Endothelial cell of umbilical vein (primary cell): ENCODE measurements around the gene STX8. TPM values are rescaled to one million over a fixed set of nuclear protein-coding genes. Genes with fewer than 3 reads are reported as not detected.
A peak's percentile ranks its signal among the peaks of the same experiment; 100 is the strongest.

Source experiments
- BruUV-seq: library from RNA; stranded (reverse); fragments of 400-500 nt; replicated peaks from 2 replicates; lab custom pipeline; 2021; lab: Mats Ljungman, UMichigan
- CTCF ChIA-PET: fragments of 300-600, 350-600 bp; sonication (Branson Sonifier 250); formaldehyde crosslinking; loops from one replicate; lab custom pipeline; 2021; ENCODE audit warnings: antibody characterized with exemption, inconsistent platforms; lab: Charles Lee
- POLR2A ChIA-PET: fragments of 300-600, 350-600 bp; sonication (Branson Sonifier 250); formaldehyde crosslinking; loops from one replicate; lab custom pipeline; 2021; ENCODE audit warnings: antibody characterized with exemption, inconsistent platforms; lab: Charles Lee
- DNase-seq: peaks from one replicate; pipeline ENCODE4 v3.0.0-alpha.2; 2011; ENCODE audit warnings: low read depth, low spot score
- FAIRE-seq: peaks from 2 replicates; lab custom pipeline; 2011; peaks lifted over from hg19 to GRCh38; lab: Jason Lieb, UNC
- H2AFZ ChIP-seq: 2 replicates; pipeline ENCODE4 v1.6.0; 2012; ENCODE audit warnings: low read depth, low read length, control low read depth, inconsistent platforms
- H3K27ac ChIP-seq: 2 replicates; pipeline ENCODE4 v1.5.1; 2011; ENCODE audit warnings: low read depth, mild to moderate bottlenecking, control low read depth, low read length, moderate library complexity; ENCODE audit not compliant: insufficient read depth
- H3K27me3 ChIP-seq, 2 experiments: 2 replicates each; pipeline versions ENCODE4 v1.6.0 to v1.6.1; 2011; ENCODE audit warnings: low read length in 2 of 2, mixed read lengths in 1 of 2; ENCODE audit not compliant: control insufficient read depth in 2 of 2, insufficient read depth in 2 of 2
- H3K36me3 ChIP-seq, 2 experiments: 2 replicates in 1 of 2; 3 replicates in 1 of 2; pipeline ENCODE4 v1.5.1; 2011; ENCODE audit warnings: low read length in 2 of 2, mild to moderate bottlenecking in 1 of 2, moderate library complexity in 1 of 2; ENCODE audit not compliant: control insufficient read depth in 2 of 2, insufficient read depth in 2 of 2; ENCODE audit errors: extremely low read depth in 1 of 2
- H3K4me1 ChIP-seq: 3 replicates; pipeline ENCODE4 v1.5.1; 2011; ENCODE audit warnings: mild to moderate bottlenecking, low read length; ENCODE audit not compliant: control insufficient read depth, insufficient read depth; ENCODE audit errors: extremely low read depth
- H3K4me2 ChIP-seq: 2 replicates; pipeline ENCODE4 v1.6.1; 2011; ENCODE audit warnings: low read length, control low read depth, mixed read lengths; ENCODE audit not compliant: insufficient read depth
- H3K4me3 ChIP-seq, 3 experiments: fragments of 200-600 bp in 1 of 3; sonication (generic), shearing (Covaris generic) in 1 of 3; replicated peaks in 1 of 3; 2 replicates each; pipeline ENCODE4 v1.5.1; 2011 to 2016; ENCODE audit warnings: control low read depth in 3 of 3, low read length in 3 of 3, mild to moderate bottlenecking in 2 of 3, inconsistent platforms in 1 of 3, low read depth in 1 of 3, moderate library complexity in 1 of 3; ENCODE audit not compliant: insufficient read depth in 1 of 3
- H3K79me2 ChIP-seq: 2 replicates; pipeline ENCODE4 v1.6.0; 2012; ENCODE audit warnings: low read length, inconsistent platforms; ENCODE audit not compliant: control insufficient read depth, insufficient read depth
- H3K9ac ChIP-seq: replicated peaks from 2 replicates; pipeline ENCODE3; 2011; ENCODE audit warnings: low read length, control low read depth; ENCODE audit not compliant: insufficient read depth; ENCODE audit errors: extremely low read depth
- H3K9me1 ChIP-seq: replicated peaks from 3 replicates; pipeline ENCODE4 v1.6.0; 2011; ENCODE audit warnings: mild to moderate bottlenecking, low read length; ENCODE audit not compliant: control insufficient read depth, insufficient read depth; ENCODE audit errors: extremely low read depth
- H3K9me3 ChIP-seq: replicated peaks from 2 replicates; pipeline ENCODE4 v1.5.1; 2012; ENCODE audit warnings: low read length, inconsistent platforms; ENCODE audit not compliant: control insufficient read depth, insufficient read depth
- H4K20me1 ChIP-seq: replicated peaks from 2 replicates; pipeline ENCODE3; 2011; ENCODE audit warnings: mild to moderate bottlenecking, low read length; ENCODE audit not compliant: control insufficient read depth, insufficient read depth; ENCODE audit errors: extremely low read depth
- EZH2 ChIP-seq: IDR thresholded peaks from 2 replicates; pipeline ENCODE4 v1.6.1; 2012; ENCODE audit warnings: borderline replicate concordance, low read depth, mild to moderate bottlenecking, moderate library complexity, low read length, inconsistent platforms; ENCODE audit not compliant: severe bottlenecking
- FOS ChIP-seq: IDR thresholded peaks from 2 replicates; pipeline ENCODE4 v1.6.1; 2011; ENCODE audit warnings: mild to moderate bottlenecking, low read length, moderate library complexity, borderline replicate concordance; ENCODE audit not compliant: insufficient read depth
- POLR2AphosphoS5 ChIP-seq: IDR thresholded peaks from 2 replicates; pipeline ENCODE4 v1.6.1; 2012; ENCODE audit warnings: low read depth, mild to moderate bottlenecking, control low read depth, low read length, moderate library complexity; ENCODE audit not compliant: insufficient read depth
- dilution Hi-C: fragments of 300-500 bp; cut with MboI; formaldehyde crosslinking; loops from one replicate; pipeline ENCODE4 v1.15.0; 2019; ENCODE audit warnings: low sequenced_read_pairs; ENCODE audit not compliant: extremely low pct_ligation_motif_present
- intact Hi-C: fragments of 100-400 bp; cut with micrococcal nuclease; formaldehyde crosslinking; loops from one replicate; pipeline ENCODE4 v1.10.0; 2022
- polyA plus RNA-seq, 4 experiments: library from polyadenylated mRNA; depleted of rRNA in 3 of 4; stranded (reverse) in 3 of 4; unstranded in 1 of 4; fragments of >200 nt; gene quantifications; 2 replicates each; pipeline versions ENCODE4 v1.2.1 to v1.2.3, GENCODE V29; 2011 to 2012; ENCODE audit warnings: missing spikeins in 1 of 4
- total RNA-seq: library from RNA; stranded (reverse); gene quantifications from 2 replicates; pipeline ENCODE4 v1.2.3, GENCODE V29; 2021
- TF ChIP-seq, protein P1 (sequence below), 2 donors: IDR thresholded peaks; 1 replicate in 1 of 2; 2 replicates in 1 of 2; pipeline ENCODE4 v1.5.1; 2011; ENCODE audit warnings: low read length in 2 of 2, mild to moderate bottlenecking in 2 of 2, moderate library complexity in 2 of 2, control low read depth in 1 of 2, inconsistent platforms in 1 of 2, low read depth in 1 of 2; ENCODE audit not compliant: insufficient read depth in 1 of 2; ENCODE audit errors: extremely low read depth in 1 of 2

The STX8 gene
- total and polyA plus RNA-seq, 2 donors (not counting 3 experiments of a cell fraction or from before 2014, with no cell fraction given) = 25.9 to 67.3 TPM

DNA sequence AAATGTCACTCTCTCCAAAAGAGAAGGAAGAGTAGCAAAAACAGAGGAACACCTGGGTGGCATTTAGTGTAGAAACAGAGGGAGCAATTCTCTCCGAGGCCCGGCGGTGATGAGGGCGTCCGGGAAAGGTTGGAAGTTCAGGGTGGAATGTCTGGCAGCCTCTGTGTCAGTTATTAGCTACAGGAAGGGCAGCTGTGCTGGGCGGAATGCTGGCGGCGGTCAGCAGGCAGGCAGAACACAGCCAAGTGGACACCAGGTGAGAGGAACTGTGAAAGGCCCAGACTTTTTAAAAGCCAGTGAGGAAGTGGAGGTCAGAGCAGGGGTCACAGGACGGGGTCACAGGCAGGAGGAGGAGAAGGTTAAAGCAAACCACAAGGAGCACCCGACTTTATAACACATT, 316.2 kb downstream of the STX8 start:
- intact Hi-C loops = no loop called here
- no peaks in the 10 kb centered on the region for H3K36me3 ChIP-seq
- peak; percentile 75 for DNase-seq
- CTCF ChIA-PET = interaction anchor here (1.2 to 1.4 kb wide), 3 partner anchors 9 to 262 kb away, joined by 4 to 6 read pairs (median 4); no protein-coding TSS in a partner anchor
- no peak overlapping the region for H2AFZ ChIP-seq
- no peaks in the 10 kb centered on the region for H3K9me3 ChIP-seq
- H3K79me2 ChIP-seq = no peaks in the 10 kb centered on the region
- no TSS peak for BruUV-seq
- no peak for TF ChIP-seq EZH2
- no peak for TF ChIP-seq FOS
- TF ChIP-seq POLR2AphosphoS5 = peak; percentile 52
- TF ChIP-seq, protein P1, sequence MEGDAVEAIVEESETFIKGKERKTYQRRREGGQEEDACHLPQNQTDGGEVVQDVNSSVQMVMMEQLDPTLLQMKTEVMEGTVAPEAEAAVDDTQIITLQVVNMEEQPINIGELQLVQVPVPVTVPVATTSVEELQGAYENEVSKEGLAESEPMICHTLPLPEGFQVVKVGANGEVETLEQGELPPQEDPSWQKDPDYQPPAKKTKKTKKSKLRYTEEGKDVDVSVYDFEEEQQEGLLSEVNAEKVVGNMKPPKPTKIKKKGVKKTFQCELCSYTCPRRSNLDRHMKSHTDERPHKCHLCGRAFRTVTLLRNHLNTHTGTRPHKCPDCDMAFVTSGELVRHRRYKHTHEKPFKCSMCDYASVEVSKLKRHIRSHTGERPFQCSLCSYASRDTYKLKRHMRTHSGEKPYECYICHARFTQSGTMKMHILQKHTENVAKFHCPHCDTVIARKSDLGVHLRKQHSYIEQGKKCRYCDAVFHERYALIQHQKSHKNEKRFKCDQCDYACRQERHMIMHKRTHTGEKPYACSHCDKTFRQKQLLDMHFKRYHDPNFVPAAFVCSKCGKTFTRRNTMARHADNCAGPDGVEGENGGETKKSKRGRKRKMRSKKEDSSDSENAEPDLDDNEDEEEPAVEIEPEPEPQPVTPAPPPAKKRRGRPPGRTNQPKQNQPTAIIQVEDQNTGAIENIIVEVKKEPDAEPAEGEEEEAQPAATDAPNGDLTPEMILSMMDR (IDR thresholded peaks at IDR 0.05; ENCODE audit: extremely low read depth in 1 of 2, insufficient read depth in 1 of 2, low read depth in 1 of 2, low read length in 2 of 2) = no peak
- peak overlapping the region; percentile 4 for H3K27ac ChIP-seq
- no peaks in the 10 kb centered on the region for H3K27me3 ChIP-seq
- H3K4me1 ChIP-seq = peaks cover 8% of the 10 kb centered on the region
- H3K9ac ChIP-seq = no peak overlapping the region
- H4K20me1 ChIP-seq = no peaks in the 10 kb centered on the region
- dilution Hi-C loops = no loop called here
- H3K4me2 ChIP-seq = no peak overlapping the region
- FAIRE-seq = peak; percentile 77
- no peak overlapping the region for H3K4me3 ChIP-seq
- POLR2A ChIA-PET = no interaction called here
- H3K9me1 ChIP-seq = no peaks in the 10 kb centered on the region
